HepG2 (cell line): Measurements from ENCODE around the gene EGLN2. TPM values are rescaled to one million over a fixed set of nuclear protein-coding genes. Genes with fewer than 3 reads are reported as not detected.

Experiments used
- BCLAF1 ChIP-seq: fragments of 450-650 bp; IDR thresholded peaks from 2 replicates; pipeline ENCODE4 v1.6.1; 2017; ENCODE audit warnings: mild to moderate bottlenecking
- DNMT1 ChIP-seq: sonication (generic); formaldehyde crosslinking; IDR thresholded peaks from 2 replicates; pipeline ENCODE4 v1.5.1; 2020; ENCODE audit warnings: mild to moderate bottlenecking, missing genetic modification reagents
- EED ChIP-seq: sonication (generic); formaldehyde crosslinking; IDR thresholded peaks from 2 replicates; pipeline ENCODE4 v1.5.0; 2020; ENCODE audit warnings: mild to moderate bottlenecking, missing genetic modification reagents
- FOXC1 ChIP-seq: sonication (generic); formaldehyde crosslinking; IDR thresholded peaks from 2 replicates; pipeline ENCODE4 v1.8.0; 2022; ENCODE audit warnings: mild to moderate bottlenecking, missing genetic modification reagents, borderline replicate concordance
- FOXP4 ChIP-seq: sonication (generic); formaldehyde crosslinking; IDR thresholded peaks from 2 replicates; pipeline ENCODE4 v1.4.0; 2020; ENCODE audit warnings: missing genetic modification reagents
- GATAD2A ChIP-seq: IDR thresholded peaks from 2 replicates; pipeline ENCODE4 v1.6.1; 2016
- HNF1B ChIP-seq: sonication (generic); formaldehyde crosslinking; IDR thresholded peaks from 2 replicates; pipeline ENCODE4 v1.5.1; 2020; ENCODE audit warnings: mild to moderate bottlenecking, moderate library complexity, missing genetic modification reagents
- HOXA3 ChIP-seq: sonication (generic); formaldehyde crosslinking; IDR thresholded peaks from 2 replicates; pipeline ENCODE4 v1.5.0; 2020; ENCODE audit warnings: missing genetic modification reagents
- KDM2A ChIP-seq: sonication (generic); formaldehyde crosslinking; IDR thresholded peaks from 2 replicates; pipeline ENCODE4 v1.4.0; 2020; ENCODE audit warnings: low read depth, missing genetic modification reagents, borderline replicate concordance
- MNT ChIP-seq: fragments of 450-650 bp; IDR thresholded peaks from 2 replicates; pipeline ENCODE4 v1.6.1; 2016
- MXD1 ChIP-seq: sonication (generic); formaldehyde crosslinking; IDR thresholded peaks from 2 replicates; pipeline ENCODE4 v1.4.0; 2020; ENCODE audit warnings: mild to moderate bottlenecking, missing genetic modification reagents
- SNAI1 ChIP-seq: sonication (generic); formaldehyde crosslinking; IDR thresholded peaks from 2 replicates; pipeline ENCODE4 v1.5.0; 2020; ENCODE audit warnings: mild to moderate bottlenecking, missing genetic modification reagents, borderline replicate concordance
- SP1 ChIP-seq, 2 experiments: fragments of 450-650 bp in 1 of 2; sonication (generic) in 1 of 2; formaldehyde crosslinking in 1 of 2; IDR thresholded peaks; 2 replicates each; pipeline versions ENCODE4 v1.4.0 to v1.6.1; 2016 to 2020; ENCODE audit warnings: missing genetic modification reagents in 1 of 2
- ZHX1 ChIP-seq: sonication (generic); formaldehyde crosslinking; IDR thresholded peaks from 2 replicates; pipeline ENCODE4 v1.8.1; 2022; ENCODE audit warnings: low read depth, mild to moderate bottlenecking, missing genetic modification reagents
- ZMYM4 ChIP-seq: sonication (generic); formaldehyde crosslinking; IDR thresholded peaks from 2 replicates; pipeline ENCODE4 v1.8.1; 2023; ENCODE audit warnings: mild to moderate bottlenecking, missing genetic modification reagents
- ZNF567 ChIP-seq: sonication (generic); formaldehyde crosslinking; IDR thresholded peaks from 2 replicates; pipeline ENCODE4 v1.8.1; 2023; ENCODE audit warnings: mild to moderate bottlenecking, missing genetic modification reagents, borderline replicate concordance
- ZZZ3 ChIP-seq: sonication (generic); formaldehyde crosslinking; IDR thresholded peaks from 2 replicates; pipeline ENCODE4 v1.4.0; 2020; ENCODE audit warnings: missing genetic modification reagents, mild to moderate bottlenecking, borderline replicate concordance
- polyA plus RNA-seq, 8 experiments: library from polyadenylated mRNA; depleted of rRNA in 3 of 8; stranded (reverse) in 7 of 8; unstranded in 1 of 8; fragments of >200 nt; fragmentation: Illumina TruSeq in 4 of 8; extraction: Trizol in 4 of 8; gene quantifications; 2 replicates each; pipeline versions ENCODE4 v1.2.1 to v1.2.3, GENCODE V29; 2011 to 2016; ENCODE audit warnings: low read depth in 4 of 8, missing spikeins in 1 of 8, mixed read lengths in 1 of 8; ENCODE audit not compliant: insufficient read depth in 1 of 8
- total RNA-seq, 5 experiments: library from RNA; depleted of rRNA; stranded (reverse); fragments of >200 nt; fragmentation: Illumina TruSeq; extraction: Trizol; gene quantifications; 2 replicates each; pipeline ENCODE4 v1.2.3, GENCODE V29; 2016; ENCODE audit warnings: low read depth in 1 of 5

EGLN2 gene
- total and polyA plus RNA-seq, 2 of the 13 experiments (the other 11 are each of a cell fraction or from before 2014, with no cell fraction given), result 16.5 to 40.8 TPM

- TF ChIP-seq BCLAF1, result no peak
- no peak for TF ChIP-seq ZNF567 (CRISPR knock-in tag)
- TF ChIP-seq MXD1, result peak; percentile 89
- TF ChIP-seq SNAI1 (CRISPR knock-in tag), result 0 out of 2 replicates have a peak, but pooled peaks have one; percentile 63
- TF ChIP-seq DNMT1 (CRISPR knock-in tag), result no peak
- TF ChIP-seq EED, result no peak
- TF ChIP-seq SP1 (IDR thresholded peaks at IDR 0.05), result no peak
- TF ChIP-seq SP1 (CRISPR knock-in tag; IDR thresholded peaks at IDR 0.05), result peak; percentile 80
- peak; percentile 35; the same call in 1 of the 2 replicates for TF ChIP-seq HNF1B (CRISPR knock-in tag)
- peak; percentile 76; the same call in 1 of the 2 replicates for TF ChIP-seq GATAD2A (CRISPR knock-in tag)
- TF ChIP-seq ZZZ3 (CRISPR knock-in tag), result peak; percentile 72; the same call in 1 of the 2 replicates
- TF ChIP-seq ZHX1 (CRISPR knock-in tag), result 0 out of 2 replicates have a peak, but pooled peaks have one; percentile 16
- peak; percentile 80; the same call in 1 of the 2 replicates for TF ChIP-seq HOXA3 (CRISPR knock-in tag)
- peak; percentile 68 for TF ChIP-seq ZMYM4 (CRISPR knock-in tag)
- no peak; the same call in 1 of the 2 replicates for TF ChIP-seq KDM2A (CRISPR knock-in tag)
- TF ChIP-seq FOXP4, result peak; percentile 56
- peak; percentile 65; the same call in 1 of the 2 replicates for TF ChIP-seq FOXC1 (CRISPR knock-in tag)
- TF ChIP-seq MNT, result no peak
Observed at GRCh38 chr19:40797963-40798682, 868 bp upstream of the EGLN2 start (continued).
